BE2C (cell line): ENCODE data around the gene HFM1.
"Not testable (repeated sequence)": the region's sequence is repeated elsewhere in the genome, so short reads cannot be mapped to it uniquely, and the experiment has no call there.

Source experiments
- DNase-seq: peaks from one replicate; pipeline ENCODE4 v3.0.0-alpha.2; 2020
- H3K27me3 ChIP-seq: fragments of 250-450 bp; sonication (Bioruptor Pico); 2 replicates; pipeline ENCODE4 v1.5.1; 2020; ENCODE audit warnings: mild to moderate bottlenecking
- H3K36me3 ChIP-seq: fragments of 250-450 bp; sonication (Bioruptor Pico); 2 replicates; pipeline ENCODE4 v1.5.1; 2020; ENCODE audit warnings: mild to moderate bottlenecking
- H3K4me1 ChIP-seq: fragments of 250-450 bp; sonication (Bioruptor Pico); 2 replicates; pipeline ENCODE4 v1.5.1; 2020
- H3K4me3 ChIP-seq: 2 replicates; pipeline ENCODE4 v1.5.1; 2011; ENCODE audit warnings: low read depth, low read length
- H3K9me3 ChIP-seq: fragments of 250-450 bp; sonication (Bioruptor Pico); 2 replicates; pipeline ENCODE4 v1.5.1; 2020
- TF ChIP-seq, protein P1 (sequence below): IDR thresholded peaks from 2 replicates; pipeline ENCODE4 v1.5.1; 2012; ENCODE audit warnings: mild to moderate bottlenecking, low read depth, low read length

The HFM1 gene

DNA sequence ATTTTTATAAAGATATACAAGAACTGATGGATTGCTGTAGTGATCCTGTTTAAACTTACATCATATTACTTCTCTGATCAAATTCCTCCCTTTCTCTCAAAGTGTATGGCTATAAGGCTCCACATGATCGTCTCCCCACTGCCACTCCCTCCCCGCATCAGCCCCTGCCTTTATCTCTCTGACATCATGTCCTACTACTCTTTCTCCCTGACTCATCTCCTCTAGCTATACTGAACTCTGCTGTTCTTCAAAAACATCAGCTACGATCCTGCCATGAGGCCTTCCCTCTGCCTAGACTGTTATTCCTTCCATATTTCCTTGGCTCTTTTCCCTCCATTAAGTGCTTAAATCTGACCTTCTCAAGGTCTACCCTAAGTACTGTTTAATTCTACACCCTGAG, 22.8 kb downstream of the HFM1 start:
- H3K9me3 ChIP-seq = no peaks in the 10 kb centered on the region
- TF ChIP-seq, protein P1, sequence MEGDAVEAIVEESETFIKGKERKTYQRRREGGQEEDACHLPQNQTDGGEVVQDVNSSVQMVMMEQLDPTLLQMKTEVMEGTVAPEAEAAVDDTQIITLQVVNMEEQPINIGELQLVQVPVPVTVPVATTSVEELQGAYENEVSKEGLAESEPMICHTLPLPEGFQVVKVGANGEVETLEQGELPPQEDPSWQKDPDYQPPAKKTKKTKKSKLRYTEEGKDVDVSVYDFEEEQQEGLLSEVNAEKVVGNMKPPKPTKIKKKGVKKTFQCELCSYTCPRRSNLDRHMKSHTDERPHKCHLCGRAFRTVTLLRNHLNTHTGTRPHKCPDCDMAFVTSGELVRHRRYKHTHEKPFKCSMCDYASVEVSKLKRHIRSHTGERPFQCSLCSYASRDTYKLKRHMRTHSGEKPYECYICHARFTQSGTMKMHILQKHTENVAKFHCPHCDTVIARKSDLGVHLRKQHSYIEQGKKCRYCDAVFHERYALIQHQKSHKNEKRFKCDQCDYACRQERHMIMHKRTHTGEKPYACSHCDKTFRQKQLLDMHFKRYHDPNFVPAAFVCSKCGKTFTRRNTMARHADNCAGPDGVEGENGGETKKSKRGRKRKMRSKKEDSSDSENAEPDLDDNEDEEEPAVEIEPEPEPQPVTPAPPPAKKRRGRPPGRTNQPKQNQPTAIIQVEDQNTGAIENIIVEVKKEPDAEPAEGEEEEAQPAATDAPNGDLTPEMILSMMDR = no peak
- H3K4me3 ChIP-seq = no peak overlapping the region
- no peaks in the 10 kb centered on the region for H3K36me3 ChIP-seq
- no peak for DNase-seq
- H3K27me3 ChIP-seq = no peaks in the 10 kb centered on the region
- H3K4me1 ChIP-seq = no peaks in the 10 kb centered on the region

DNA sequence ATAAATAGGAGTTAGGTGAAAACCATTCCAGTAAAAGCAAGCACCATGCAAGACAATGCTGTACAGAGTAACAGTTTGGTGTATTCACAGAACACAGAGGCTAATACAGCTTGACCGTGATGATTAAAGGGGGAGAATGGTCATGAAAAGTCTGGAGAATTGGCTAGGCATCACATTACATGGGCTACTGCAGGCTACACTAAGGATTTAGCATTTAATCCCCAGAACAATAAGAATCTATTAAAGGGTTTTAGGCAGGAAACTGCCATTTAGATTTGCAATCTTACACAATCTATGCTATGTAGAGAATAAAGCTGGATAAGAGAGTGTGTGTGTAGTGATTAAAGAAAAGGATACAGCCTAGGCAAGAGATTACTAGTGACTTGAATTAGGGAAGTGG, 30.6 kb downstream of the HFM1 start:
- TF ChIP-seq, protein P1 = no peak
- Histone ChIP-seq H3K36me3 (no peaks in the 10 kb centered on the region), H3K4me3 (no peak overlapping the region), H3K9me3 (no peaks in the 10 kb centered on the region), H3K27me3 (no peaks in the 10 kb centered on the region), H3K4me1 (no peaks in the 10 kb centered on the region)
- DNase-seq = no peak

DNA sequence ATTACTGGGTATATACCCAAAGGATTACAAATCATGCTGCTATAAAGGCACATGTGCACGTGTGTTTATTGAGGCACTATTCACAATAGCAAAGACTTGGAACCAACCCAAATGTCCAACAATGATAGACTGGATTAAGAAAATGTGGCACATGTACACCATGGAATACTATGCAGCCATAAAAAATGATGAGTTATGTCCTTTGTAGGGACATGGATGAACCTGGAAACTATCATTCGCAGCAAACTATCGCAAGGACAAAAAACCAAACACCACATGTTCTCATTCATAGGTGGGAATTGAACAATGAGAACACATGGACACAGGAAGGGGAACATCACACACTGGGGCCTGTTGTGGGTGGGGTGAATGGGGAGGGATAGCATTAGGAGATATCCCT, 32.4 kb downstream of the HFM1 start:
- not testable (repeated sequence) for H3K4me1 ChIP-seq, DNase-seq, H3K4me3 ChIP-seq, H3K9me3 ChIP-seq, H3K36me3 ChIP-seq, H3K27me3 ChIP-seq

DNA sequence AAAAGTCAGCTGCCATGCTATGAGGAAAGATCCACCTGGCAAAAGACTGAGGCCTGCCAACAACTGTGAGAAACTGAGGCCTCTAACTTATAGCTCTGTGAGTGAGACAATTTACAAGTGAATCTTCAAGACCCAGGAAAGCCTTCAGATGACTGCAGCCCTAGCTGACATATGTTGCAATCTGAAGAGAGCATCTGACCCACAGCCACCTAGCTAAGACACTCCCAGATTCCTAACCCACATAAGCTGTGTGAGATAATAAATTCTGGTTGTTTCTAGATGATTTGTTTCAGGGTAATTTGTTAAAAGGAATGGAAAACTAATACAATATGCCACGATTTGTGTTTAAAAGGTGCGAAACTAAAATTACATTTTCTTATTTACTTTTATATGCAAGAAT, 55.1 kb downstream of the HFM1 start:
- no peaks in the 10 kb centered on the region for H3K9me3 ChIP-seq
- H3K36me3 ChIP-seq = no peaks in the 10 kb centered on the region
- no peaks in the 10 kb centered on the region for H3K27me3 ChIP-seq
- H3K4me3 ChIP-seq = no peak overlapping the region
- no peaks in the 10 kb centered on the region for H3K4me1 ChIP-seq
- DNase-seq = no peak
- TF ChIP-seq, protein P1 = no peak

DNA sequence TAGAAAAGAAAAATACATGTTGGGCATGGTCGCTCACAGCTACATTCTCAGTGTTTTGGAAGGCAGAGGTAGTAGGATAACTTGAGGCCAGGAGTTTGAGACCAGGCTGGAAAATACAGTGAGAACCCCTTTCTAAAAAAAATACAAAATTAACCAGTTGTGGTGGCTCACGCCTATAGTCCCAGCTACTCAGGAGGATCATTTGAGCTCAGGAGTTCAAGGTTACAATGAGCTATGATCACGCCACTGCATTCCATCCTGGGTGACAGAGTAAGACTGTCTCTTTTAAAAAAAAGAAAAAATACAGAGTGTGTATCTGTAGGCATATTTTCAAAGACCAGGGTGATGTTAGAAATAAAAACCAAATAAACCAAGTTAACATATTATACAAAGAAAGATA, 57.8 kb downstream of the HFM1 start:
- no peaks in the 10 kb centered on the region for H3K36me3 ChIP-seq
- no peak for DNase-seq
- TF ChIP-seq, protein P1 = no peak
- no peaks in the 10 kb centered on the region for H3K27me3 ChIP-seq
- no peaks in the 10 kb centered on the region for H3K9me3 ChIP-seq
- no peak overlapping the region for H3K4me3 ChIP-seq
- no peaks in the 10 kb centered on the region for H3K4me1 ChIP-seq

DNA sequence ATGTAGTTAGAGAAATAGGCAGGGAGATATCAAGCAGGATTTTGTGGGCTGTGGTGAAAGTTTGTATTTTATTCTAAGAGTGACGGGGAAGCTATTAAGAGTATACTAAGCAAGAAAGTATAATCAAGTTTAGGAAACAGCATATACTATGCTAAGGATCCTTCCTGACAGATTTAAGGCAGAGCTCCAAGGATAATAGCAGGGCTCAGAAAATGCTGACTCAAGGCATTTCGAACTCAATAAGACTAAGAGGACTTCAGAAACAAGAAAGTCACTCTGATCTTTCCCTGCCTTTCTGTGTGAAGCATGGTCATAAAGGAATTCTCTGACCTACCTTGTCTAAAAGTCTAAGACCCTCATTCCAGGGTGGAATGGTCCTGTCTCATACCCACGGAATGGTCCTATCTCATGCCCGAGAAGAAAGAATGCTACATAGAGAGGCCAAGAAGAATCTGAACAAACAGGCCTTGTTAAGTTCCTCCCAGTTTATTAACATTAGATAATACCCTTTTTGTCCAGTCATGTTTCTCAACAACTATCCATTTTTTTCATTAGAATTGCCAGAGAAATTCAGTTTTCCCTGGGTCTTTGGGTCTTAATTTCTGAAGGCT, 59.1 kb downstream of the HFM1 start:
- Histone ChIP-seq H3K9me3 (no peaks in the 10 kb centered on the region), H3K27me3 (no peaks in the 10 kb centered on the region), H3K4me1 (no peaks in the 10 kb centered on the region), H3K36me3 (no peaks in the 10 kb centered on the region), H3K4me3 (no peak overlapping the region)
- TF ChIP-seq, protein P1 = no peak
- DNase-seq = no peak

DNA sequence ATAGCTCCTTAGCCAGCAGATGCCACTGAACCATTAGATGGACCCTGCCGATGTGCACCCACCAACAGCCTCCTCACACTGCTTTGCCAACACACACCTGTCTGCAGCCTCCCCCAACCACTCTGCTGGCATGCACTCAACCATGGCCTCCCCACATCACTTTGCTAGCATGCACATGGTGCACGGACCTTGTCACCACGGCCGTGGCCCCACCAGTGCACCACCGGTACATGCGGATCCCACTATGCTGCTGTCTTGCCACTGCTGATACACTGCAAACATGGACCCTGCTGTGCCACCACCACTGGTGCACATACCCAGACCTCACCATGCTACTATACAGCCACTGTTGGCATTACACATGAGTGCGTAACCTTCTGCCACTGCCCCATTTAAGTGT, 66.1 kb downstream of the HFM1 start:
- no peaks in the 10 kb centered on the region for H3K27me3 ChIP-seq
- H3K4me1 ChIP-seq = no peaks in the 10 kb centered on the region
- H3K4me3 ChIP-seq = no peak overlapping the region
- no peaks in the 10 kb centered on the region for H3K36me3 ChIP-seq
- TF ChIP-seq, protein P1 = no peak
- no peaks in the 10 kb centered on the region for H3K9me3 ChIP-seq
- DNase-seq = no peak
